Fibroblast of skin of left biceps (primary cell): Measurements from ENCODE around the gene PNPLA7.

Experiments
- DNase-seq, 2 experiments: peaks; one replicate each; pipeline ENCODE4 v3.0.0-alpha.2; 2013; ENCODE audit warnings: low read depth in 2 of 2

Gene PNPLA7

DNA sequence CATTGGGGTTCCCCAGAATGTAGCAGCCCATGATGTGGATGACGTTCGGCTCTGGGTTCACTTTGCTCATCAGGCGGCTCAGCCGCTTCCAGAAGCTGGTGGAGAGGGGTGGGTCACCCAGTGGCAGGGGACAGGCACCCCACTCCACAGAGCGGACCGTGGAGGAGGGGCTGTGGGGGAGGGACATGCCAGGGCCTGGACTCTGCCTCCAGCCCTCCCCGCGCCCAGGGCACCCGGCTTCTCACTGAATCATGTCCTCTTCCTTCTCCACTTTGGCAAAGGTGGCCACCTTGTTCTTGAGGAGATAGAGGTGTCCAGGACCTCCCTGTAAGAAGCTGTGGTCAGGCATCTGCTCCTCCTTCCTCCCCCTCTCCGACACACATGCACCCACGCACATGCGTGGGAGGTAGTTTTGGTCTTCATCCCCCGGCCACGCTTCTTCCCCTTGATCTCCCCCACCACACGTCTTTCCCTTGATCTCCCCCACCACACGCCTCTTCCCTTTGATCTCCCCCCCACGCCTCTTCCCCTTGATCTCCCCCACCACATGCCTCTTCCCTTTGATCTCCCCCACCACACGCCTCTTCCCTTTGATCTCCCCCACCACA is 100.2 kb downstream of the PNPLA7 start:
- DNase-seq, result no peak

DNA sequence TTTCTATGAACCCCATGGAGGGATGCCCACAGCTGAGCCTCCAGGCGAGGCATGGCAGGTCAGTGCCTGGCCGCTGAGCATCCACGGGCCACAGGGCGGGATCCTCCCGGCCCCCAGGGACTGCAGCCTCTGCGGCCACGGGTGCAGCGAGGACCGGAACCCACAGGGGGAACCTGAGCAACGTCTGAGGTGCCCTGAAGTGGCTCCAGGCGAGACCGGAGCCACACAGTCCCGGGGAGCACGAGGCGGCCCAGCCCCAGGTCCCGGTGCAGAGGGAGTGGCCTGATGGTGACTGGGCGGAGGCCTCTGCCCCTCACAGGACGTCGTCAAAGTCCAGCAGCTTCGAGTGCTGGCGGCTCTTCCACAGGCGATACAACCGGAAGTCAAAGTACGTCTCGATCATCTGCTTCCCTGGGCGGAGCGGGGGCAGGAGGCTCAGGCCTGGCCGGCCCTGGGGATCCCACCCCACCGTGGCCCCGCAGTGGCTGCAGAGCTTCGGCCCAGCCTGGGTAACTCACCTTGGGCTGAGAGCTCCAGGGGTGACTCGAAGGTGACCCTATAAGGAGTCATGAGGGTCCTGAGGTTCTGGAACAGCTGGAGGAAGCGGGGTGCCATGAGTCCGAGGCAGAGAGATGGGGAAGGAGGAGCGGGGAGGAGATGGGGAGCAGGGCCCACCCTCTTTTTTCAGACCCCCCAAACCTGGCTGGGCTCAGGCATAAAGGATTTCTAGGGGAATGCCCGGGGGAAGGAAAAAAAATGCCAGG is 100.9 kb downstream of the PNPLA7 start:
- no peak for DNase-seq

DNA sequence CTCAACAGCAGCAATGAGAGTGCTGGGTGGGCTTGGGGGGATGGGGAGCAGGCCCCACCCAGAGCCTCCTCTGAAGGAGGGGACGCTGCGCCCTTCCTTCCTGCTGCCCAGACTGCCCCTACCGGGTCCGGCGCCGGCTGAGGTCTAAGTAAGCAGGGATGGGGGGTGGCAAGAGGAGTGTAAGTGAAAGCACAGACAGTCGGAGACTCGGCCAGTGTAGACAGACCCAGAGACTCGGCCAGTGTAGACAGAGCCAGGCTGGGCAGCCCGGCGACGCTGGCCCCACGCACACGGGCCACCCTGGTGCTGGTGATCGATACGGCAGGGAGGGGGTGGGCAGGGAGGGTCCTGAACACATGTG is 101.6 kb downstream of the PNPLA7 start:
- DNase-seq, result no peak

DNA sequence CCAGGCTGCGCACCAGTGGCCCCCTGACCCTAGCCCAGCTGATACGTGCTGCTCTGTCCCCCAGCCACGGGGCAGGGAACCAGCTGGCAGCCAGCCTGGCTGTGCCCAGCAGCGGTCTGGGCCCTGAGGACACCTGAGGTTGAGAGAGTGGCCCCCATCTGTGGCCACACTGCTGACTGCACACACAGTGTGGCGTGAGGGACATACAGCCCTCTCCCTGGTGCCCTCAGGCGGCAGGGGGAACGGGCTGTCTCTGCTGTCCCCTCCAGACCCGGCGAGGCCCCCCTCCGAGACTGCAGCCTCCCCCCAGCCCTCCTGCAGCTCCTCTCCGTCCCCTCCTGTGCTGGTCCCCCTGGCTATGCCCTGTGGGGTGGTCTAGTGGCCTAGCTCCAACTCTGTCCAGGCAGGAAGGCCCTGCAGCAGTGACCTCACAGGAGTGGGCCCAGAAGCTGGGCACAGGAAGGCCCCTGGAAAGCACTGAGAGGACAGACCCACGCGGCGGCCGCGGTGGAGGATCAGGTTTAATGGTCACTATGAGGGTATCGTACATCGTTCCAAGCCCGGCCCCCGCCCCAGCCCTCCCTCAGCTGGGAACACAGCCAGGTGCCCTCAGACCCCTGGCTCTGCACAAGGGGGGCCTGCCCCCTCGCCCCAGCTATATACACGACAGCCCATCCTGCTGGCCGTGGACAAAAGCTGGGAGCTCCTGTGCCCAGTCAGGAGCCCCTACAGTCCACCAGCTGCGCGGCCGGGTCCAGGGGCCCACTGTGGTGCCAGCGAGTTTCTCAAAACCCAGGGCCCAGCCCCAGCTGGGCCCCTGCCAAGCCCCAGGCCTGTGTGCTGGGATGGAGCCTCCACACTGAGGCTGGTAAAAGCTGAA is 102.2 kb downstream of the PNPLA7 start:
- DNase-seq, result no peak

DNA sequence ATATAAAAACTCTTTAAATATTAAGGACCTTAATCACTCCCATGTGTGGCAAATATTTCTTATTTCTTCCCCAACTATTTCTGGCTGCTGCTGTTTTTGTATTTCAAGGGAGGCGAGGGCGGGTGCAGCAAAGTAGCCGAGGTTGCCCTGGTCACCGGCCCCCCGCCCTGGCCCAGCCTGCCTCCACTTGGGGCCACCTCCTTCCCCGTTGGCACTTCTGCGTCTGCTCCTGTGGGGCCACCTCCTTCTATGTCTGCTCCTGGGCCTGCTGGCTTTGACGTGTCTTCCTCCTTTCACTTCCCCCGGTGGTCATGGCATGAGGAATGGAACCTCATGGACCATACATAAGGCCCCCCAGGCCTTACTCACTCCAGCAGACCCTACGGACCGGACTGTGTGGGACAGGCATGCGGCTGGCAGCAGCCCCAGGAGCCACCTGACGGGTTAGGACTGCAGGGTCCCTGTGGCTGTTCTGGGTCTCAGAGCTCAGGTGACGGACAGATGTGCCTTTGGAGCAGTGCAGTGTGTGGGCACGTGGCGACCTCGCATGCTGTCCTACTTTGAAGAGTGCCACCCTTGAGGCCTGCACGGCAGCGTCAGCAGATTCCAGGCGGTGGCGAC is 103.2 kb downstream of the PNPLA7 start:
- DNase-seq, result peak in 1 of 2 experiments; percentile 18

DNA sequence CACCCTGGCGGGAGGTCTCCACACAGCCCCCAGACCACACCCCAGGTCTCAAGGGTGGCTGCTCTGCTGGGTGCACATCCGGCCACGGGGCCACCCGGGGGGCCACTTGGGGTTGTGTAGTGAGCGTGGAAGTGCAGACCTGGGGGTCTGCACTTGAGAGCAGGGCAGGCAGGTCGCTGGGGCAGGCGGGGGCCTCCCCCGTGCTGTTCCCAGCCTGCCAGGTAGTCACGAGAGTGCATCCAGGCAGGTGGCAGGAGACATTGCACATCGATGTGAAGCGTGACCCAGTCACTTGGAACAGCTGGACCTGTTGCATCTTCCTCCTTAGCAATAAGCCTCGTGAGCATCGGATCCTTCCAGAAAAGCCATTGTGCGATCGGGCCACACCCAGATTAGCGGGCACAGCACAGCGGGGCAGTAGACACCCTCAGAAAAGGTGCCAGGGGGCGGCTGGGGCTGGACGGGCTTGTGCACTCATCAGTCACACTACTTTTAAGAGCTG is 104.2 kb downstream of the PNPLA7 start:
- DNase-seq, result no peak

DNA sequence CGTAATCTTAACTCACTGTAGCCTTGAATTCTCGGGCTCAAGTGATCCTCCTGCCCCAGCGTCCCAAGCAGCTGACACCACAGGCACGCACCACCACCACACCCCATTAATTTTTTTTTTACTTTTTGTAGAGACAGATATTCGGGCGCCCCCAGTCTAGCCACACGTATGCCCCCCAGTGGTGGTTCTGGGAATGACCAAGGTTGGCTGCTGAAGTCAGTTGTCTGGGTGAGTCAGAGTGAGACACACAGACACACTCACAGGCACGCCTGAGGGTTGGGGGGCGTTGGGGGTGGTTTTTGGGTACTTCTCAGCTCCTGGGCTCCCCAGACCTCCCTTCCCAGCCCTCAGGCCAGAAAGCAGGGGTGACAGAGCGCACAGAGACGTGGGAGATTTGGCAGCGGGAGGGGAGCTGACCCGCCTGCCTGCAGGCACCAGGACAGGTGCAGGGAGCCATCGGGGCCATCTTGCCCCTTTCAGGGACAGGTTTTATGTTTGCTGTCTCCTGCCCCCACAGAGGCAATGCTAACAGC is 104.9 kb downstream of the PNPLA7 start:
- DNase-seq, result peak in 1 of 2 experiments; percentile 27

DNA sequence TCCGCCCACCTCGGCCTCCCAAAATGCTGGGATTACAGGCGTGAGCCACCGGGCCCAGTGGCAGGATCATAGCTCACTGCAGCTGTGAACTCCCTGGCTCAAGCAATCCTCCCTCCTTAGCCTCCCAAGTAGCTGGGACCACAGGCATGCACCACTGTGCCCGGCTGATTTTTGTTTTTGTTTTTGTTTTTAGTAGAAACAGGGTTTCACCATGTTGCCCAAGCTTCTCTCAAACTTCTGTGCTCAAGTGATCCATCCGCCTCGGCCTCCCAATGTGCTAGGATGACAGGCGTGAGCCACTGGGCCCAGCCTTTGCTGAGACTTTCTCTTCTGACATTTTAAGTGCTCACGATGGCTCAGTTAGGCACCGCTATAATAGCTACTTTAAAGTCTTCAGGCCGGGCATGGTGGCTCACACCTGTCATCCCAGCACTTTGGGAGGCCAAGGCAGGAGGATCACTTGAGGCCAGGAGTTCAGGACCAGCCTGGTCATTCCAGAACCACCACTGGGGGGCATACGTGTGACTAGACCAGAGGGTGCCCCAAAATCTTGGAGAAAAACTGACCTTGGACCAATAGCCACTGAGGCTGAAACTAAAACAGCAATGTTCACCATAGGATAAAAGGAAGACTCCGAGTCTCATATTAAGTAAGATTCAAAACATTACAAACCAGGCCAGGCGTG is 106.0 kb downstream of the PNPLA7 start:
- no peak for DNase-seq

DNA sequence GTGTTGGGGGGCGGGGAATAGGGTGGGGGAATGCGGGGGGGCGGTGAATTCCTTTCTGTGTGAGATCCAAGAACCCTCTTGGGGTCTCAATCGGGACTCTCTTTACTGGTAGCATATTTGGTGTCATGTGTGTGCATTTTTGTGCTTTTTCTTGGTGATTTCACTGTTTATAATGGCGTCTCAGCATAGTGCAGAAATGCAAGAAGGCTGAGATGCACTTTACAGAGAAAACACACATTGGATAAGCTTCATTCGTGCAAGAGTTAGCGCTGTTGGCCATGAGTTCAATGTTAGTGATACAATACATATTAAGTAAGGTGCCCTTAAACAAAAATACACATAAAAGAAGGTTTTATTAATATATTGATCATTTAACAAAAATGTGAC is 108.3 kb downstream of the PNPLA7 start:
- no peak for DNase-seq

DNA sequence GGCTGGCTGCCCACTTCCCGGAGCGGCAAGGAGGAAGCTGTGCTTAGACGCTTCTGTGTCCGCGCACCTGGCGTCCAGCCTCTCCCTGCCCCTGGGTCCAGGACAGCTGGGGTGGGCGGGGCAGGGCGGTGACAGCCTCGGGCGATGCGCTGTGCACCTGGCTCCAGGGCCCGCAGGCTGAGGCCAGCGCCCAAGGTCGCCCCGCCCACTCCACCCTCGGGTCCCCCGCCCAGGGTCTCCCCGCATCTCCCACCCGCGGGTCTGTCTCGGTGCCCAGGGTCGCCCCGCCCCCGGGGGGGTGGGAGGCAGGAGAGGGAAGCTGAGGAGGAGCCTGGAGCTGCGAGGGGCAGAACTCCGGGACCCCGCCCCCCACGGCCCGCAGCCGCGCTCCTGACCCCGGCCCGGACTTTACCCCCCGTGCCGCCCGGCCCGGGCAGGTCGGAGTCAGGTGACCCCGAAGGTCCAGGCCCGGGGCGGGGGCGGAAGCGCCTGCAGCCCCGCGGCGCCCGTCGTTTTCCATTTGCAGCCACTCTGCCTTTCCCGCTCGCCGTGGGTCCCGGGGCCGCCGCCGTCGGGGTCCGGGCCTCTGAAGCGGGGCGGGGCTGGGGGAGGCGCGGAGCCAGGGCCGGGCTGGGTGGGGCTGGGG is 108.8 kb downstream of the PNPLA7 start, which contains the start of gene ENTPD8:
Gene ENTPD8 (minus strand): TSS at position 69 of the 646 bp plus-strand sequence. CDS start 3,072 bp downstream, outside the sequence.
- no peak for DNase-seq

DNA sequence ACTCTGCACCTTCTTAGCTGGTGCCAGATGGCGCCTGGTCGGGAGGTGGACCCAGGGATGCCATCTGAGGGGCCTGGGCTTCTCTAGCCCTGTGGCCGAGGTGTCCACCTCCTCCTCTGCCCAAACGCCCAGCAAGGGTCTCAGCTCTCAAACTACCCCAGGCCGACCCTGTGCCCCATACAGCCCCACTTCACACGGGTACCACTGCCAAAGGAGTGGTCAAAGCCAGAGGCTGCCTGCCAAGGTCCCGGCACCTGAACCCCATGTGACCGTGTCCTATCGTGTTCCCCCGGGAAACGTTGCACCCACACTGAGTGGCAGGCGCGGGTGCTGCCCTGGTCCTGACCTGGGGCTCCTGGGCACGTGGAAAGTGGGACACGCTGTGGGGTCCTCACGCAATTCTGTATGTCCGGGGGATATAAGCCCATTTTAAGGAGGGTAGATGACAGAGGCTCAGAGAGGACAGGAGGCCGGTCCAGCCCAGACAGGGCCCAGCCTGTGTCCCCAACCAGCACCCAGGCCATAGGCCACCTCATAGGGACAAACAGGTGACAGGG is 111.0 kb downstream of the PNPLA7 start:
- no peak for DNase-seq

DNA sequence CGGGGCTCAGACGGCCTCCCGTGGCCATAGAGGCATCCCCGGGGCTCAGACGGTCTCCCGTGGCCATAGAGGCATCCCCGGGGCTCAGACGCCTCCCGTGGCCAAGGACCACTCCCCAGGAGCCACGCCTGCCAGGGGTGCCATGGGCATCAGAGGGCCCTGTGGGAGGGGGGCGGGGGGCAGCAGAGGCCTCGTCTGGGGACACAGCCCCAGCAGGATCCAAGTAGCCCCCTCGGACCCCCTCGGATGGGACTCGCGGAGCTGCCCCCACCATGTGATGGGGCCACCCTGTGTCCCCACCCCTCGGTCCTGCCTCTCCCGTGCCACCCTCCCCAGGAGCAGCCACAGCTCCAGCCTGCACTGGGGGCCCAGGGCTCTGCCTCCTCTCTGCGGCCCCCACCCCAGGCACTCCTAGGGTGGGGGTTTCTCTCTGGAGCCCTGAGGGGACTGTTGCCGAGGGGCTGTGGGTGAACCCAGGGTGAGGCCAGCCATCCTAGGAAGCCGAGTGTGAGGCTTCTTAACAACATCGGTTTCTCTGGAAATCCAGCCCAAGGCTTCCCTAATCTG is 111.5 kb downstream of the PNPLA7 start:
- no peak for DNase-seq

DNA sequence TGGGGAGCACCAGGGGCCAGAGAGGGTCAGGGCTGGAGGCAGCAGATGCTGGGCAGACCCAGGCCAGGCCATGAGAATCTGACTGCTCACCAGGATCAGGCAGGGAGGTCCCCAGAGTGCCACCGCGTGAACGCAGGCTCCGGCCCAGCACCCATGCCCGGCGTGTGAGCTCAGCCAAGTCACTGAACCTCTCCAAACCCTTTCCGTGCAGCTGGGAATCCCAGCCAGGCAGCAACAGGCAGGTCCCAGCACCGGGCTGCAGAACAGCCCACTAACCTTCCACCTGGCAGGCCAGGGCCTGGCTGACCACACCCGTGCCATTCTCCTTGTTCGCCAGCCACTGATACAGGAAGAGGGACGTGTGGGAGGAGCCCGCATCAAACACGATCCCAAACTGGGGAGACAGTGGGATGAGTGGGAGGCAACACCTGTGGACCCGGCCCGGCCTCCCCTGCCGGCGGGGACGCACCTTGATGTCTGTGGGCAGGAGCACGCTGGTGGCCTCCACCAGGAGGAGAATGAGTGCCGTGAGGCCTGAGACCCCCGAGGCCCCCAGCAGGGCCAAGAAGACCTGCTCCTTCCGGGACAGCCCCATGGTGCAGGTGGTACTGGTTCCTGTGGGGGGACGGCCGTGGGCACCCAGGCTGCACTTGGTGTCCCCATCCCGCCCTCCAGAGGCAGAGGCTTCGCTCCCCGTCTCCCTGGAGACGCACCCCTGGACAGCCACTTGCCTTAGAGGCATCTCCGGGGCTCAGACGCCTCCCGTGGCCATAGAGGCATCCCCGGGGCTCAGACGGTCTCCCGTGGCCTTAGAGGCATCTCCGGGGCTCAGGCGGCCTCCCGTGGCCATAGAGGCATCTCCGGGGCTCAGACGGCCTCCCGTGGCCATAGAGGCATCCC is 112.3 kb downstream of the PNPLA7 start:
- no peak for DNase-seq

DNA sequence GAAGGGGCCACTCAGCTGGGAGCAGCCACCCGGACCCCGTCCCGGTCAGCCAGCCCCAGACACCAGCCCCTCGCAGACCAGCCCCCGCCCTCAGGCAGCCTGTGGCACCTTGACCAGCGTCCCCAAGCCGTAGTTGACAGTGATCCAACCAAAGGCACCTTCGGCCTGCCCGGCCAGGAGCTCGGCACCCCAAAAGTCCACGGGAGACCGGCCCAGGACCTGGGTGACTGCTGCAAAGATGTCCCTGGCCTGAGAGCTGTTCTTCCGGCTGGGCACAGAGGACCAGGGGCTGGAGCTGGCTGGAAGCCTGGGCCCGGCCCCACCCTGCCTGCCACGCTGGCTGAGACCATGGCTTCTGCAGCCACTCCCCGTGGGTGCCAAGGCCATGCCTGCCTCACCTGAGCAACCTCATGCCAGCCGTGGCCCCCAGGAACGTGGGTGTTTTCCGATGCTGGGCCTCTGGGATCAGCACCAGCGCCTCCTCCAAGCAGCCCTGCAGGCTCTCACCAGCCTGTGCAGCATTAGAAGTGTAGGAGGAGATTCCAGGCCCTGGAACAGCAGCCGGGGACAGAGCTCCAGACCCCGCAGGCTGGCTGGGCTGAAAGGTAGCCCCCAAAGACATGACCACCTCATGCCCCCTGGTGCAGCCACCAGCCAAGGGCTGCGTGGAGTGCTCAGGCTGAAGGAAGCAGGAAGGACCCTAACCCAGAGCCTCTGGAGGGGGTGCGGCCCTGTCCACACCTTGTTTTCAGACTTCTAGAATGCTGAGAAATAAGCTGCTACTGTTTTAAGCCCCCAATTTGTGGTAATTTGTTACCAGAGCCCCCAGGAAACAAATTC is 113.2 kb downstream of the PNPLA7 start:
- no peak for DNase-seq

DNA sequence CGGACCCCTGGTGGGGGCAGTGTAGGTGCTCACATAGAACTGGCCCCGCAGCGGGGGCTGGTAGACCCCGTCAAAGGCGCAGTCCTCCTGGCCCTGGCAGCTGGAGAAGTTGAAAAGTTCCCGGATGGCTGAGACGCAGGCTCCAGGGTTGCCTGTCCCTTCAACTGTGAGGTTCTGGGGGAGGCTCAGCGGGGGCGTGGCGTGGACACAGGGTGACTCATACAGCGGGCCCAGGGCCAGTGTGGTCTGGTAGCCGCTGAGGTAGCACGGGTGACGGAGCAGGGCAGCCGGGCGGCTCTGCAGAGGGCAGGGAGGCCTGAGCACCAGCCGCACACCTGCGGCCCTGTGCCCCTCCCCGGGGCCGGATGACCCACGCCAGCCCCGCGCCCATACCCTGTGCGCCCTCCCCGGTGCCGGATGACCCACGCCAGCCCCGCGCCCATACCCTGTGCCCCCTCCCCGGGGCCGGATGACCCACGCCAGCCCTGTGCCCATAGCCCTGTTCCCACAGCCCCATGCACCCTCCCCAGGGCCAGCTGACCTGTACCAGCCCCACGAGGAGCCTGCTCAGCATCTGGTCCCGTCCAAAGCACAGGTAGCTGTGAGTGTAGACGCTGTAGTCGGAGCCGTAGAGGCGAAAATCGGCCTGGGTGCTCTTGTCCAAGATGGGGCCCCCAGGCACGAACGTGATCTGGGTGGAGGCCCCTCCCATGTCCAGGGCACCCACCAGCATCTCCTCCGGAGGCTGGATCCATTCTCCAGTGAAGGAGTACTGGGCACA is 114.0 kb downstream of the PNPLA7 start:
- DNase-seq, result no peak

DNA sequence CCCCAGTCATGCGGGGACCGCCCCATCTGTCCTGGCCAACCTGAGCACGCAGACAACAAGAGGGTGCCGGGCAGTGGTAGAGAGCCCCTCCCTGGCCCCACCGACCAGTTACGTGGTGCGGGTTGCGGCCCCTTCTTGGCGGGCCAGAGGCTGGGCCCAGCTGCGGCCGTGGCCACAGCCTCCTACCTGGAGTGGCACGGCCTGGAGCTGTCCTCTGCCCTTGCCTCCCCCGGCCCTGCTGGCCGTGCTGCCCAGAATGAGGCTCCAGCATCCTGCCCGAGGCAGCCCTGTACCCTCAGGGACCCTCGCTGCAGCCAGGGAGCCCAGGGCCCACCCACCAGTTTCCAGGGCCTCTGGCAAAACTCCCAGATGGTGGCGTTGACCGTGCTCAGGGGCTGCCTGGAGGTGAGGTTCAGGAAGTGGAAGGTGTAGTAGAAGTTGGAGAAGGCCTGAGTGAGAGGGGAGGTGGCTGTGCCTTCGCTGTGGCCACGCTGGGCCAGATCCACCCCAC is 114.8 kb downstream of the PNPLA7 start:
- DNase-seq, result no peak
